Measurements from ENCODE around the gene NOS1AP.

The NOS1AP gene

DNA sequence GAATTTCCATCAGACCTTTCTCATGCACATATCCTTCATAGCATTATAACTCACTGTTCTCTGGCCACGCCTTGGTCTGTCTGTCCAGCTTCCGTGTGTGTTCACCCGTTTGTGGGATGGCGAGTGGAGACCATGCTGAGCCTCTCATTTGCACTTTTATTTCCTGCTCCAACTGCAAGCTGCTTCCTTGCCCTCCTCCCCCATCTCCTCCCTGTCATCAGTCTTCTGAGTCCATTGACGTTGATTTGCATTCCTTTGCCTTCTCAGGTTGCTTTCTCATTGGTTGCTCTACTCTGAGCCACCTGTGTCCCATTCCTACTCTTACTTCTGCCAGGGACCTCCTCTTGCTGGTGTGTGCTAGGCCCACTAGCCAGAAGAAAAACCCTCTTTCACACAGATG, 146.4 kb downstream of the NOS1AP start:
- no peak for DNase-seq

DNA sequence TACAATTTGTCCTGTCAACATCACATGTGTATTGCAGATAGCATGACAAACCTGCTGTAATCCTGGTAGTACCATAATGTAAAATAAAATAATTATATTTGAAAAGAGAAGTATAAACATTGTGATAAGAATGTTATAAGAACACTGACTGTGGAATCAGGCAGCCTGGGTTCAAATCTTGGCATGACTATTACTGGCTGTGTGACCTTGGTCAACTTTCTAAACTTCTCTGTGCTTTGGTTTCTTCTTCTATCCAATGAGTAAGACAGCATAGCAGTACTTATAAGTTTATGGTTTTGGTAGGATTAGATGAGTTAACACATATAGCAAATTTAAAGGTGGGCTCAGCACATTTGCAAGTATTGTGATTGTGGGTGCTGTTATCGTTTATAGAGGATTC, 147.1 kb downstream of the NOS1AP start:
- DNase-seq: no peak

GRCh38 chr1:162217706-162218105, 148.2 kb downstream of the NOS1AP start:
- DNase-seq: no peak

DNA sequence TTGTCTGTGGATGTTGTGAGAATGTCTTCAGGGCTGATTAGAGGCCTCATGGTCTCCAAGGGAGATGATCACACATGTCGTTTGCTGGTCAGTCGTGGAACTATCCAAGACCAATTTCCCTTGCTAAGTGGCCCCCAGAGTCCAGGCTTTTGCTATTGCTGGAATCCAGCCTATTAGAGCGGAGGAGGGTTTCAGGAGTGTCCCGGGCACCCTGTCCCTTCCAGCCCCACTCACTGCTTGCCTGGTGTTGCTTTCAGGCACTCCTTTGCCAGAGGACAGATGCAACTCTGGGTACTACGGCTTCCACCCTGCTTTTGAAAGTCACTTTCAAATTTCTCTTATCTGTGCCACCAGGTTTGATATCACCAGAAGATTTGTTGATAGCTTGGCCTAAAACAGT, 149.1 kb downstream of the NOS1AP start:
- DNase-seq: no peak

GRCh38 chr1:162218975-162219374, 149.5 kb downstream of the NOS1AP start:
- no peak for DNase-seq

DNA sequence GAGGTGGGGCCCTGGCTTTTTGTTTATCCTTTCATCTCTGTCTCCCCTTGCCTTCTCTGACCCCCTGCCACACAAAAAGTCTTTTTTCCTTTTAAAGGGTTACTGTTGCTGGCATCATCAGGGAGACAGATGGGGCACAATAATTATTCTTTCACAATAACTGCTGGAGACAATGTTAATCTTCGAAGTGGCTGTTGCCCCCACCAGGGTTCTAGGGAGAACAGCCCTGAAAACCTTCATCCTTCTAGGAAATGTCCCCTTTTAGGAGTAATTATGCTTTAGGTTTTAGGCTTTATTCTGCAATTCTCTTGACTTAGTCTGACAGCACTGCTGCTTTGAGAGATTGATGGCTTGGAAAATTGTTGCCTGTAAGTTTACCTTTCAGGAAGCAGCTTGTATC, 150.0 kb downstream of the NOS1AP start:
- no peak for DNase-seq

GRCh38 chr1:162220009-162220539, 150.6 kb downstream of the NOS1AP start:
- no peak for DNase-seq

- no peak for DNase-seq
Measured at GRCh38 chr1:162222014-162222413, 152.5 kb downstream of the NOS1AP start.

- DNase-seq: no peak
Measured at GRCh38 chr1:162222730-162223129, 153.2 kb downstream of the NOS1AP start.

DNA sequence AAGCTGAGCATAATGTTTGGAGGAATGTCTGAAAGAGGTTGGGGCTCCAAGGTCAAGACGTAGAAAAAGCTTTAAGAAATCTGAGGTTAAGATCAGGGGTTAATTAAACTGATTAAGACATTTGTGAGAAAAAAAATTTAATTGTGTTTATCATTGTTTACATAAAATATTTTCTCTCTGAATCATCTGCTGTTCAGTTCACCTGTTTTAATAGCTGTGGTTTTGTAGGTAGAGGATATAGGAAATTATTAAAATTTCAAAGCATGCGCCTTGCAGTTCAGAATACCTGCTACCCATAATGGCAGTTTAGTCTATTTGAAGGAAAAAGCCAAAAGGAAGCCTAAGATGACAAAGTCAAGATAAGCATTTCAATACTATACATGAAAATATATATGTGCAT, 154.0 kb downstream of the NOS1AP start:
- no peak for DNase-seq

- DNase-seq: no peak
Measured at GRCh38 chr1:162224267-162224666, 154.8 kb downstream of the NOS1AP start.

GRCh38 chr1:162228586-162228985, 159.1 kb downstream of the NOS1AP start:
- no peak for DNase-seq

GRCh38 chr1:162229549-162229948, 160.1 kb downstream of the NOS1AP start:
- DNase-seq: no peak

GRCh38 chr1:162230096-162230495, 160.6 kb downstream of the NOS1AP start:
- DNase-seq: peak in 14 of 56 donors; percentile 6 to 56 (median 17)

DNA sequence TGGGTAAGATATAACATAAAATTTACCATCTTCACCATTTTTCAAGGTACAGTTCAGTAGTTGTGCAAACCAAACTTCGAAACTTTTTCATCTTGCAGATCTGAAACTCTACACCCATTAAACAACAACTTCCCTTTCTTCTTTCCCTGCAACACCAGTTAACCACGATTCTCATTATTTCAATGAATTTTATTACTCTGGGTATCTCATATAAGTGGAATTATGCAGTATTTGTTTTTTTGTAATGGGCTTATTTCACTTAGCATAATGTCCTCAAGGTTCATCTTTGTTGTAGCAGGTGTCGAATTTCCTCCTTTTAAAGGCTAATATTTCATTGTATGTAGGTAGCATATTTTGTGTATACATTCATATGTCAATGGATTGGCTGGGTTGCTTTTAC, 161.0 kb downstream of the NOS1AP start:
- DNase-seq: no peak

DNA sequence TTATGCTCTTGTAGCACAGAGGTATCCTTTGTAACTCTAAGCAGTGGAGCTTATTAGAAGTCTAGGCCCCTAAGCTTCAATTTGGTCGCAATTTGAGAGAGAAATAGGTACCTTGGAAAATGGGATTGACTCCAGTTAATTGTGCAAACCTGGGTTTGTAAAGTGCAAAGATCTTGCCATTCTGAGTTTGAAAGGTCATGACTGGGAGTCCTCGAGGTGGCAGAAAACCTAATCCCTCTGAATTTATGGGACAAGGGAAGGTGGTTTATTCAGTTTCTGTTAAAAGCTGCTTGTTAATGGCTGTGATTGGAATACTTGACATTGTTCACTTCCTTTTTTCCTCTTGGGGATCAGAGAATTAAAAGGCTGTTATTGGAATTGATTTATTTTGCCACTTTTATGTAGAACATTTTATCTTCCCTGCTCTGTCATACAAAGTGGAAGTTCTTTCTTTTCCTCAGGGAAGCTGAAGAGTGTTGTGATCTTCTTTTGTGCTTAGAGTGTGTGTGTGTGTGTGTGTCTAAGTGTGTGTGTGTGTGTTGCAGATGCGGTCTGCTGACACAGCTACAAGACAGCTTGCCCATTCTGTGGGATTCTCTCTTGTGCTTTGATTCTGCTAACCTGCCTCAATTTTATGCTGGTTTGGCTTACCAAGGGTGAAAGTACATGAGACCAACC, 162.7 kb downstream of the NOS1AP start:
- DNase-seq: no peak

DNA sequence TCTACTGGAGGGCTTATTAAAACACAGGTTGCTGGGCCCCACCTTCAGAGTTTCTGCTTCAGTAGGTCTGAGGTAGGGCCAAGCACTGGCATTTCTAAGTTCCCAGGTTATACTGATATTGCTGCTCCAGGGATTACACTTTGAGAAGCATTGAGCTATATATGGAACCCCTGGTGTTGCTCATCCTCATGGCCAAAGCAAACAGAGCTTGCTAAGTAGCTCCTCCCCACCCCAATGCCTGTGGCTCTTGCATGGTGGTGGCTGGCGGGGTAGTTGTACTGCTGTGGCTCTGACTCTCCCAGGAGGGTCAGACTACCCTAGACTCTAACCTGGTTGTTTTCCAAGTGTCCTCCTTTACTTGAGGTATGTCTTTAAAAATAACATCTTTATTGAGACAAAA, 163.6 kb downstream of the NOS1AP start:
- DNase-seq: no peak

- DNase-seq: no peak
Measured at GRCh38 chr1:162233937-162234336, 164.4 kb downstream of the NOS1AP start.

DNA sequence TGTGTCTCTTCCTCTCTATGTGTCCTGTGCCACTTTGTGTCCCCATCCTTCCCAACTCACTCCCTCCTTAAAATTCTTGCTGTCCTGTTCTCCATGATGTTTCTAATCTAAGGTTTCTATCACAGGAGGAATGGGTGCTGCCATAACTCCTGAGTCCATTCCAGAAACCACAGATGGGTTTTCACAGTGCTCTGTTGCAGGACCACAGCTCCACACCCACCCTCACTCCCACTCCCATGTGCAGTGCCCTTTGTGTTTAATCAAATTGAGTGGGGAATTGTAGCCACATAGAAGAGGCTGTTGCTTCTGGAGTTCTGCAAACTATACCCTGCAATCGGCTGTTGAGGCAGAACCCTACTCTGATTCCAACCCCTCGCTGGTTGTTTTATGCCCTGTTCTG, 165.1 kb downstream of the NOS1AP start:
- DNase-seq: no peak

- DNase-seq: no peak
Measured at GRCh38 chr1:162235241-162235800, 165.8 kb downstream of the NOS1AP start.

- DNase-seq: no peak
Measured at GRCh38 chr1:162236201-162236600, 166.7 kb downstream of the NOS1AP start.

DNA sequence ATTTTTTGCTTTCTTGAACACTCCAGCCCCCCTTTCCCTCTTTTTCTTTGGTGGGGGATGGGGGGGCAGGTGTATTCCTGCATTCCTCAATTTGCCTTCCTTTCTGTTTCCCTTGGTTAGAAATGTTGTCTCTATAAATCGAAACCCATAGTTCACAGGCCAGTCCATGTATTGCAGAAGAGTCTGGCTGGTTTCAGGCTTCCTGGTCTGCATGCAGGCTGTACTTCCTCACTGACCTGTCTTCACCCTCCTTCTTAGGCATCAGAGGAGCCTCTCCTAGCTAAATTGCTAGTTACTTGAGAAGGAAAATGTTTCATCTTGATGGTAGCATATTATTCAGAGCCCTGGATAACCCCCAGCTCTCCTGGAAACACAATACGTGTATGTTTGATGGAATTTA, 167.1 kb downstream of the NOS1AP start:
- DNase-seq: no peak

GRCh38 chr1:162240577-162240976, 171.1 kb downstream of the NOS1AP start:
- DNase-seq: no peak

Data from amygdala (tissue), 56 donors.